Astrocyte (in vitro differentiated cells and primary cell): Measurements from ENCODE around the gene GOLGA6A. TPM values are rescaled to one million over a fixed set of nuclear protein-coding genes. Genes with fewer than 3 reads are reported as not detected.
"Not testable (repeated sequence)": the region's sequence is repeated elsewhere in the genome, so short reads cannot be mapped to it uniquely, and the experiment has no call there.

Source experiments
- DNase-seq: peaks from one replicate; pipeline ENCODE4 v3.0.0-alpha.2; 2010; ENCODE audit warnings: low read depth
- FAIRE-seq: peaks from 2 replicates; lab custom pipeline; 2011; peaks lifted over from hg19 to GRCh38; lab: Jason Lieb, UNC
- H2AFZ ChIP-seq: 2 replicates; pipeline ENCODE4 v1.6.0; 2012; ENCODE audit warnings: low read depth, low read length, inconsistent platforms
- H3K27ac ChIP-seq: 2 replicates; pipeline ENCODE4 v1.5.1; 2011; ENCODE audit warnings: low read depth, low read length, inconsistent platforms
- H3K27me3 ChIP-seq: 2 replicates; pipeline ENCODE4 v1.6.0; 2011; ENCODE audit warnings: low read length, inconsistent platforms; ENCODE audit not compliant: insufficient read depth
- H3K36me3 ChIP-seq: 2 replicates; pipeline ENCODE4 v1.5.1; 2011; ENCODE audit warnings: low read length, inconsistent platforms; ENCODE audit not compliant: insufficient read depth
- H3K4me1 ChIP-seq: 2 replicates; pipeline ENCODE4 v1.5.1; 2011; ENCODE audit warnings: low read length, inconsistent platforms; ENCODE audit not compliant: insufficient read depth
- H3K4me2 ChIP-seq: 2 replicates; pipeline ENCODE4 v1.6.0; 2012; ENCODE audit warnings: low read length, inconsistent platforms
- H3K4me3 ChIP-seq: 2 replicates; pipeline ENCODE4 v1.5.1; 2011; ENCODE audit warnings: low read depth, mild to moderate bottlenecking, low read length, inconsistent platforms; ENCODE audit not compliant: insufficient read depth
- H3K79me2 ChIP-seq: 2 replicates; pipeline ENCODE4 v1.6.0; 2012; ENCODE audit warnings: mild to moderate bottlenecking, low read length, inconsistent platforms; ENCODE audit not compliant: insufficient read depth
- H3K9ac ChIP-seq: 2 replicates; pipeline ENCODE4 v1.6.0; 2012; ENCODE audit warnings: mild to moderate bottlenecking, low read length, inconsistent platforms
- H3K9me3 ChIP-seq: 2 replicates; pipeline ENCODE4 v1.5.1; 2012; ENCODE audit warnings: low read depth, mild to moderate bottlenecking, low read length, inconsistent platforms; ENCODE audit not compliant: insufficient read depth
- H4K20me1 ChIP-seq: 2 replicates; pipeline ENCODE4 v1.6.0; 2012; ENCODE audit warnings: low read length, inconsistent platforms; ENCODE audit not compliant: insufficient read depth
- H3K27ac Mint-ChIP-seq: one replicate; pipeline ENCODE4 v1.8.0; 2021; ENCODE audit warnings: mild to moderate bottlenecking, mixed read lengths; ENCODE audit not compliant: unreplicated experiment
- H3K27me3 Mint-ChIP-seq: one replicate; pipeline ENCODE4 v1.8.0; 2021; ENCODE audit warnings: low read depth, mixed read lengths; ENCODE audit not compliant: unreplicated experiment
- H3K36me3 Mint-ChIP-seq: one replicate; pipeline ENCODE4 v1.8.0; 2021; ENCODE audit warnings: low read depth, mixed read lengths; ENCODE audit not compliant: unreplicated experiment
- H3K4me1 Mint-ChIP-seq: one replicate; pipeline ENCODE4 v1.8.0; 2021; ENCODE audit warnings: low read depth, mixed read lengths; ENCODE audit not compliant: unreplicated experiment
- H3K4me3 Mint-ChIP-seq: one replicate; pipeline ENCODE4 v1.8.0; 2021; ENCODE audit warnings: mild to moderate bottlenecking, moderate library complexity, mixed read lengths; ENCODE audit not compliant: unreplicated experiment
- H3K9me3 Mint-ChIP-seq: one replicate; pipeline ENCODE4 v1.8.0; 2021; ENCODE audit warnings: mild to moderate bottlenecking, mixed read lengths; ENCODE audit not compliant: unreplicated experiment
- total RNA-seq: library from RNA; stranded (reverse); gene quantifications from 2 replicates; pipeline ENCODE4 v1.2.1, GENCODE V29; 2021

GOLGA6A gene
- total RNA-seq, 1 donor from 2014 or later, result 0.30 TPM

GRCh38 chr15:74075781-74076180, 6.6 kb downstream of the GOLGA6A start:
- not testable (repeated sequence) for H3K27me3 Mint-ChIP-seq, H3K36me3 Mint-ChIP-seq, H3K4me3 Mint-ChIP-seq, H4K20me1 ChIP-seq, H3K4me2 ChIP-seq, H3K27ac Mint-ChIP-seq, H3K27ac ChIP-seq, H3K9ac ChIP-seq, H2AFZ ChIP-seq, H3K4me3 ChIP-seq, H3K9me3 ChIP-seq, H3K9me3 Mint-ChIP-seq, FAIRE-seq, H3K4me1 ChIP-seq, H3K27me3 ChIP-seq, H3K4me1 Mint-ChIP-seq, H3K79me2 ChIP-seq, H3K36me3 ChIP-seq, DNase-seq

DNA sequence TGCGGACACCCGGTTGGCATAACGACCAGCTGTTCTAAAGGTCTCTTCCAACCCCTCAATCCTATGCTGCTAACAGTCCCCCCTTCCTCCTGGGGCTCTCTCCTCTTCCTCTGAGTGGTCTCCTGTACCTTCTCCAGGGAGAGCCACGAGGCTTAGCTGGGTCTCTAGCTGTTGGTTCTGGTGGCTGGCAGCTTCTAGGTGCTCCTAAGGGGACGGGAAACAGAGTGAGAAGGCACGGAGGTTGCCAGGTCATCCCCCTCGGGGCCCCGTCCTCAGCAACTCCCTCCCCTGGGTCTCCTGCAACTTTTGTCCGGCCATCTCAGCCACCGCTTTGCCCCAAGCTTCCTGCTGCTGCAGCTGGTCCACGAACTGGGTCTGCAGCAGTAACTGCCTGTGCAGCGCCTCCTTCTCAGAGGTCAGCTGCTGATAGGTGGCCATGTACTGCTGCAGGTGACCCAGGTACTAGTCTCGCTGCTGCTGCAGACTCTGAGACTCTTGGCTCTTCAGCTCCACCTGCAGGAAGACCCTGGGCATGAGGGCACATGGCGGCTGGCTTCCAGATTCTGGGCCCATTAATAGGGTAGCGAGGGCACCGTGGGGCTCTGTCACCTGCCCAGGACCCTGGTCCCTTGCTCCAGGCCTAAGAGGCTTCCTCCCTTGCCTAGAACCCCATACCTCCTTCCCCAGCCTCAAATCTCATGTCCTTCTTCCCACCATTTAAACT, 9.6 kb downstream of the GOLGA6A start:
- H3K36me3 Mint-ChIP-seq, DNase-seq, H3K79me2 ChIP-seq, H3K9me3 Mint-ChIP-seq, H3K4me3 ChIP-seq, H3K9ac ChIP-seq, H3K4me1 Mint-ChIP-seq, H3K36me3 ChIP-seq, H3K27me3 Mint-ChIP-seq, H3K27ac Mint-ChIP-seq, H3K4me3 Mint-ChIP-seq, H3K4me2 ChIP-seq, H3K27me3 ChIP-seq, H3K27ac ChIP-seq, FAIRE-seq, H2AFZ ChIP-seq, H3K9me3 ChIP-seq, H3K4me1 ChIP-seq, H4K20me1 ChIP-seq: not testable (repeated sequence)

GRCh38 chr15:74072132-74072531, 10.2 kb downstream of the GOLGA6A start:
- not testable (repeated sequence) for H3K4me3 Mint-ChIP-seq, H3K27ac ChIP-seq, H3K27ac Mint-ChIP-seq, H3K27me3 Mint-ChIP-seq, FAIRE-seq, H4K20me1 ChIP-seq, H3K4me3 ChIP-seq, H3K9ac ChIP-seq, H3K79me2 ChIP-seq, H3K9me3 ChIP-seq, H3K4me2 ChIP-seq, H3K4me1 ChIP-seq, H3K4me1 Mint-ChIP-seq, H3K27me3 ChIP-seq, H3K36me3 Mint-ChIP-seq, H3K9me3 Mint-ChIP-seq, H3K36me3 ChIP-seq, H2AFZ ChIP-seq, DNase-seq

- H3K4me3 Mint-ChIP-seq, H3K27ac Mint-ChIP-seq, H3K27me3 Mint-ChIP-seq, H3K36me3 ChIP-seq, H3K9ac ChIP-seq, H3K9me3 ChIP-seq, FAIRE-seq, H3K9me3 Mint-ChIP-seq, H3K4me3 ChIP-seq, H2AFZ ChIP-seq, H3K27ac ChIP-seq, H3K4me2 ChIP-seq, H3K36me3 Mint-ChIP-seq, H3K27me3 ChIP-seq, H3K4me1 Mint-ChIP-seq, H3K4me1 ChIP-seq, H3K79me2 ChIP-seq, H4K20me1 ChIP-seq, DNase-seq: not testable (repeated sequence)
These were observed 10.7 kb downstream of the GOLGA6A start for GRCh38 chr15:74071645-74072044.
